ENCODE measurements around the gene MBNL2.

The MBNL2 gene

GRCh38 chr13:97436845-97437244 lies 214.7 kb downstream of the MBNL2 start:
- TF ChIP-seq CTCF (IDR thresholded peaks at IDR 0.05; ENCODE audit: control insufficient read depth, insufficient read depth, low read depth, low read length, missing control alignments) = no peak
- H3K4me3 ChIP-seq (ENCODE audit: control insufficient read depth, low read depth, low read length) = no peak overlapping the region
- no peak for DNase-seq (ENCODE audit: low read depth)

GRCh38 chr13:97437729-97438128 lies 215.6 kb downstream of the MBNL2 start:
- no peak for DNase-seq (ENCODE audit: low read depth)
- no peak overlapping the region for H3K4me3 ChIP-seq (ENCODE audit: control insufficient read depth, low read depth, low read length)
- TF ChIP-seq CTCF (IDR thresholded peaks at IDR 0.05; ENCODE audit: control insufficient read depth, insufficient read depth, low read depth, low read length, missing control alignments) = no peak

- no peak overlapping the region for H3K4me3 ChIP-seq (ENCODE audit: control insufficient read depth, low read depth, low read length)
- no peak for TF ChIP-seq CTCF (IDR thresholded peaks at IDR 0.05; ENCODE audit: control insufficient read depth, insufficient read depth, low read depth, low read length, missing control alignments)
- no peak for DNase-seq (ENCODE audit: low read depth)
These were observed 216.9 kb downstream of the MBNL2 start for GRCh38 chr13:97438856-97439595.

GRCh38 chr13:97440598-97441170 lies 218.6 kb downstream of the MBNL2 start:
- no peak overlapping the region for H3K4me3 ChIP-seq (ENCODE audit: control insufficient read depth, low read depth, low read length)
- DNase-seq (ENCODE audit: low read depth) = no peak
- no peak for TF ChIP-seq CTCF (IDR thresholded peaks at IDR 0.05; ENCODE audit: control insufficient read depth, insufficient read depth, low read depth, low read length, missing control alignments)

- TF ChIP-seq CTCF (IDR thresholded peaks at IDR 0.05; ENCODE audit: control insufficient read depth, insufficient read depth, low read depth, low read length, missing control alignments) = no peak
- DNase-seq (ENCODE audit: low read depth) = no peak
- H3K4me3 ChIP-seq (ENCODE audit: control insufficient read depth, low read depth, low read length) = no peak overlapping the region
These were observed 219.2 kb downstream of the MBNL2 start for GRCh38 chr13:97441368-97441767.
